GM19463 (cell line): ENCODE results near the gene GRK2.

ENCODE experiments used
- ATAC-seq: cut with Tn5 transposase; IDR thresholded peaks from one replicate; pipeline ENCODE4 v1.9.1; 2021; ENCODE audit warnings: mild to moderate bottlenecking, moderate library complexity; ENCODE audit not compliant: unreplicated experiment

GRK2 gene

DNA sequence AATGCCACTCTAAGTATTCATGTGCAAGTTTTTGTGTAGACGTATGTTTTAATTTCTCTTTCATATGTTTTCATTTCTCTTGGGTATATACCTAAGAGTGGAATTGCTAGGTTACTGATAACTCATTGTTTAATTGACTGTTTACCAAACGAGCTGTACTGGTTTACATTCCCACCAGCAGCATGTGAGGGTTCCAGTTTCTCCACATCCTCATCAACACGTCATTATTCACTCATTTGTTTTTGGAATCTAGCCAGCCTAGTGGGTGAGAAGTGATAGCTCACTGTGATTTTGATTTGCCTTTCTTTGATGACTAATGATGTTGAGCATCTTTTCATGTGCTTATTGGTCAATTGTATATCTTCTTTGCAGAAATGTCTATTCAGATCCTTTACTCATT, 26.8 kb downstream of the GRK2 start:
- ATAC-seq = no peak

DNA sequence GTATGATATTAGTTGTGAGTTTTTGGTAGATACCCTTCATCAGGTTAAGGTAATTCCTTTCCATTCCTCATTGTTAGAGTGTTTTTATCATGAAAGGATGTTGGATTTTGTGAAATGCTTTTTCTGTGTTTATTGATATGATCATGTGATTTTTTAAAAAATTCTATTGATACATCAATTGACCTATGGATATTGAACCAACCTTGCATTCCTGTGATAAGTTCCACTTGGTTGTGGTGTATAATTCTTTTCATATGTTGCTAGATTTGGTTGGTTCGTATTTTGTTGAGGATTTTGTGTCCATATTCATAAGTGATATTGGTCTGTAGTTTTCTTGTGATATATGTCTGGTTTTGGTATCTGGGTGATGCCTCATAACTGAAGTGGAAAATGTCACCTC, 29.6 kb downstream of the GRK2 start:
- no peak for ATAC-seq

DNA sequence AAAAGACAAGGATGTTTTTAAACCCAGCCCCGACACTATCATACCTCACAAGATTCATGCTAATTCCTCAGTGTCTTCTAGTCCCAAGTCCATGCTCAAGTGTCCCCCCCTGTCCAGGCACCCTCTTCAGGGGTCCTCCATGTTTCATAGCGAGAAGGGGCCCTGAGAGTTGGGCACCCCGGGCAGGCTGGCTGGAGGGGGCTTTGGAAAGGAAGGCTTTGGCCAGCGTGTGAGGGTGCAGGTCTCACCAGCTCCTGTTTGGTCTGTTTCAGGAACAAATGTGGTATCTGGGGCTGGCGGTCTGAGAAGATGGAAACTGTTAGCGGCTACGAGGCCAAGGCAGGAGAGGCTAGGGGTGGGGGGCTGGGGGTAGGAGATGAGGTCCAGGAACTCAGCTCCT, 32.5 kb downstream of the GRK2 start:
- no peak for ATAC-seq

DNA sequence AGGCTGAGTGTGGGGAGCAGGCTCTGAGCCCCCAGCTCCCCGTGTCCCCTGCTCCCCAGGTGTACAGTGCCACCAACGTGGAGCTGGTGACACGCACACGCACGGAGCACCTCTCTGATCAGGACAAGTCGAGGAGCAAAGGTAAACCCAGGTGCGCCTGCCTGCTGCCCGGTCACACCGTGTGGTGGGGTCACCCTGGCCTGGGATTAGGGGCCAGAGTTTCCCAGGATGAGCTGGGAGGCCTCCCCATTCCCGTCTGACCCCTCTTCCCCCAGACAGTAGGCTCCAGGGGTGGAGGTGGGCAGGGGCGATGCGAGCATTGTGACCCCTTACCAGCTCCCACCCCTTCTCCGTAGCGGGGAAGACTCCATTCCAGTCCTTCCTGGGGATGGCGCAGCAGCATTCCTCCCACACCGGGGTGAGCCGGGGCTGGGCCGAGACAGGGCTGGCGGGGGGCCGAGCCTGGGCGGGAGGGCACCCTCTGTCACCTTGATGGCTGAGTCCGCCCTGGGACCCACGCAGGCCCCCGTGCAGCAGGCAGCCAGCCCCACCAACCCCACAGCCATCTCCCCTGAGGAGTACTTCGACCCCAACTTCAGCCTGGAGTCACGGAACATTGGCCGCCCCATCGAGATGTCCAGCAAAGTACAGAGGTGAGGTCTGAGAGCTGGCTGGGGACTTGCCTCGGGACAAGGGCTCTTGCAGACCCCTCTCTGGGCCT, 33.4 kb downstream of the GRK2 start:
- no peak for ATAC-seq

DNA sequence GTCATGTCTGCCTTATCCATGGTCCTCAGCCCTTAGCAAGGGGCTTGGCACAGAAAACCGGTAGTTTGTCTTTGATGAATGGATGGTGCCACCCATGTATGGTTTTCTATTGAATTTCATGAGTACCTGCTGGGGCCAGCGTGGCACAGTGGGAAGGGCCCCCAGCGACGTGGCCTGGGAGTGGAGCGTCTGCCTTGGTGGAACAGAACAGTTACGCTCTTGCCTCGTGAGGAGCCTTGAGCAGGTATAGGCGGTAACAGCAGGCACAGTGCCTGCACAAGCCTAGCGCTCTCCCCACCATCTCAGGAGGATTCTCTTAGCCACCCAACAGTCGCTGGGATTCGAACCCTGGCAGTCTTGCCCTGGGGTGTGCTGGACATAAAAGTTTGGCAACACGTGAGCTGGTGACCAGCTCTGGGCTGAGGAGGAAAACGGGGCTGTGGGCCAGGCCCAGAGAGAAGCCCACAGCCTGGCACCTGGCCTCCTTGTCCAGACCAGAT, 34.0 kb downstream of the GRK2 start:
- no peak for ATAC-seq

DNA sequence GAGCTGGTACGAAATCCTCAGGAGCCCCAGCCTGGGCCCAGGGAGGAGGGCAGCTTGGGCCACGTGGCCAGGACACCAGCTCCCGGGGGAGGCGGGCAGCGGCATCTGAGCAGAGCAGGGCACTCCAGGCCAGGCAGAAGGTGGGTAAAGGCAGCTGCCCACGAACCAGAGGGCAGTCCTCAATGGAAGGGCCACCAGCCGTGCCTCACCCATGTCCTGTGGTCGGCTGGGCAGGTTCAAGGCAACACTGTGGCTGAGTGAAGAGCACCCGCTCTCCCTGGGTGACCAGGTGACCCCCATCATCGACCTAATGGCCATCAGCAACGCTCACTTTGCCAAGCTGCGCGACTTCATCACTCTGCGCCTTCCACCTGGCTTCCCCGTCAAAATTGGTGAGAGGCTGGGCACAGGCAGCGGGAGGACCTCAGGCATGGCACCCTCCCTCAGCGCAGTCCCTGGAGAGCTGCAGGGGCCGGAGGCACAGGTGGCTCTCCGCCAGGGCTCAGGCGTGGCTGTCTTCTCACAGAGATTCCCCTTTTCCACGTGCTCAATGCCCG, 34.6 kb downstream of the GRK2 start:
- ATAC-seq = no peak

DNA sequence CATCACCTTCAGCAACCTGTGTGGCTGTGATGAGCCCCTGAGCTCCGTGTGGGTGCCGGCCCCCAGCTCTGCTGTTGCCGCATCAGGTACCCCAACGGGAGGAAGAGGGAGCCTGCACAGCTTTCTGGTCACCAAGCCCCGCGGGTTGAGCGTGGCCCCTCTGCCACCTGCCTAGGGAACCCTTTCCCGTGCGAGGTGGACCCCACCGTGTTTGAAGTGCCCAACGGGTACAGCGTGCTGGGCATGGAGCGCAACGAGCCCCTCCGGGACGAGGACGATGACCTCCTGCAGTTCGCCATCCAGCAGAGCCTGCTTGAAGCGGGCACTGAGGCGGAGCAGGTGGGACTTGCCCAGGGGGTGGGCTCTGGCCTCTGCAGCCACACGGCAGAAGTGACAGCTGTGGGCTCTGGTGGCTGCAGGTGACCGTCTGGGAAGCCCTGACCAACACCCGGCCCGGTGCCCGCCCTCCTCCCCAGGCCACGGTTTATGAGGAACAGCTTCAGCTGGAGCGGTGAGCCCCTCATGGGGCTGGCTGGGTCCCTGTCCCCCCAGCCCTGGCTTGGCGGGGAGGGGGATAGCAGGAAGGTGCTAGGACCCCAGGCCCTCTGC, 35.1 kb downstream of the GRK2 start:
- ATAC-seq = no peak

DNA sequence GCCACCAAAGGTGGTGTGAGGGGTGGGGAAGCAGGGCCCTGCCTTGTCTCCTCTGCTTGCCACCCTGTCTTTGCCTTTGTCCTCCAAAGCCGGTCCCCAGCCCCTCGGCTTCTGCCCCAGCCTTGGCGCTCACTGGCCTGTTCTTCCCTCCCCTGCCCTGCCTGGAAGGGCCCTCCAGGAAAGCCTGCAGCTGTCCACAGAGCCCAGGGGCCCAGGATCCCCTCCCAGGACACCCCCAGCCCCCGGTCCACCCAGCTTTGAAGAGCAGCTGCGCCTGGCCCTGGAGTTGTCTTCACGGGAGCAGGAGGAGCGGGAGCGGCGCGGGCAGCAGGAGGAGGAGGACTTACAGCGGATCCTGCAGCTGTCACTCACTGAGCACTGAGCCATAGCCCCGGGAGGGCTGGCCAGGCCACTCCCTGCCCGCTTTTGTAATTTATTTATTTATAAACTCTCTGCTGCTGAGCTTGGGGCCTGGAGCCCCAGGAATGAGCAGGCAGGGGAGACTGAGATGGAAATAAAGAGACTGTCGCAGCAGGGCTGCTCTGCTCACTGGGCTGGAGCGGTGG, 35.8 kb downstream of the GRK2 start:
- no peak for ATAC-seq

DNA sequence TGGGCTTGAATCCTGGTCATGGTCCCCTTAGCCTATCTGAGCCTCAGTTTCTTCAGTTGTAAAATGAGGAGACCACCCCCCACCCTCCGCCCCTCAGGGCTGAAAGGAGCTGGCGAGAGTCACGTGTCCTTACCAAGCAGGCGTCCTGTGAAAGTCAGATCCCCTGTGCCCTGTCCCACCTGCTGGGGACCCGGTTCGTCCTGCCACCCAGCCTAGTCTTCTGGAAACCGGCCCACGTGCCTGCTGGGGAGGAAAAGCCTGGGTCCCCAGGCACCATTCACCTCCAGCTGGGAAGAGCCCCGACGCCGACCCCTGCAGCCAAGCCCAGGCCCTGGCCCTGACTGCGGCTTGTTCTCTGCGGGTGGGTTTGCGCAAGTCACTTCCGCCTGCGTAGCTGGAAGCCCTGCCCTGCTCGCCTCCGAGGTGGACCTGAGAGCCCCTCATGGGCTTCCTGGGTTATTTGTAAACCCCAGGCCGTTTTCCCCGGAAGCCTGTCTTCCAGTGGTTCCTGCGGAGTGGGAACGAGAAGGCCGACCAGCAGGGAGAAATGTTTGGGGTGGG, 36.4 kb downstream of the GRK2 start:
- ATAC-seq = no peak

DNA sequence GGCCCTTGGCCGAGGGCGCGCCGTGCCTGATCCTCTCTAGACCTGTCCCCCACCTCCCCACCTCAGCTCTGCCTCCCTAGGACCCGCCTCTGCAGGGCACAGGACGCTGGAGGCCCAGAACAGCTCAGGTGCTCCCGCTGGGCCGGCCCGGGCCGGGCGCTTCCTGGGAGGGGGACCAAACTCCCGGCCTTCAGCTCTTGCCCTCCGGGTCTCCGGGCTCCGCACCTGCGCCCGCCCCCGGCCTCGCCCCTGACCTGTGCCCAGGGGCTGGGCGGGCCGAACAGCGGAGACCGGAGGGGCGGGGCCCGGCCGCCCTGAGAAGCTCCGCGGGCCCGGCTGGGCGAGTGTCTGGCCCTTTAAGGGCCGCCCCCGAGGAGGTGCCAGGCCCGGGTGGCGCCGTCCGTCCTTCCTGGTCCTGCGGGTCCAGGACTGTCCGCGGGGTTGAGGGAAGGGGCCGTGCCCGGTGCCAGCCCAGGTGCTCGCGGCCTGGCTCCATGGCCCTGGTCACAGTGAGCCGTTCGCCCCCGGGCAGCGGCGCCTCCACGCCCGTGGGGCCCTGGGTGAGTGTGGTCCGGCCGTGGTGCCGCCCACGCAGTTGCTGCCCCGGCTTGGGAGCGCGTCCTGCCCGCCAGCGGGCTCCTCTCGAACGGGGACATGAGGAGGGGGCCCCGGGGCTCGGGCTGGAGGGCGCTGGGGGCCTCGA, 37.0 kb downstream of the GRK2 start, which contains the start of gene SSH3:
SSH3 (plus strand) TSS at position 399 of the 703 bp plus-strand sequence; CDS start at position 495, 96 bp downstream.
- ATAC-seq = no peak

DNA sequence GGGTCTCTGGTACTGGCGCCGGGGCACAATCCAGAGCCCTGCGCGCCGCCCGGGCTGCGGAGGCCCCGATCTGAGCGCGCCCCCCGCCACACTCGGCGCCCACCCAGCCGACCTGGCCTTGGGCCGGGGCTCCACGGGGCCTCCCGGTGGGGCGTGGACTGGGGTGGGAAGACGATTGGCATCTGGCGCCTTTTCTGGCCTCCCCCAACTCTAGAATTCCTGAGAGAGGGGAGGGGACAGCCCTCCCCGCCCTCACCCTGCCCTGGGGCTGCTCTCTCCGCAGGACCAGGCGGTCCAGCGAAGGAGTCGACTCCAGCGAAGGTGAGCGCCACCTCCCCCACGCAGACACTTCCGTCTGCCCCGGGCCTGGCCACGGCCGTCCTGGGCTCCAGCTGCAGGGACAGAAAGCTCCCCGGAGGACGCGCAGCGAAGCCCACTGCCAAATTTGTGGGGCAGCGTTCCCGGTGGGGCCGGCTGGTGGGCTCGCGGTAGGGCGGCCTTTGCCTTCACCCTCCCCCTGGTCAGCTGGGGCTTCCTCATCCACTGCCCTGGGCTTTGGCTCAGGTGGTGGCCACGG, 37.6 kb downstream of the GRK2 start:
- ATAC-seq = no peak

DNA sequence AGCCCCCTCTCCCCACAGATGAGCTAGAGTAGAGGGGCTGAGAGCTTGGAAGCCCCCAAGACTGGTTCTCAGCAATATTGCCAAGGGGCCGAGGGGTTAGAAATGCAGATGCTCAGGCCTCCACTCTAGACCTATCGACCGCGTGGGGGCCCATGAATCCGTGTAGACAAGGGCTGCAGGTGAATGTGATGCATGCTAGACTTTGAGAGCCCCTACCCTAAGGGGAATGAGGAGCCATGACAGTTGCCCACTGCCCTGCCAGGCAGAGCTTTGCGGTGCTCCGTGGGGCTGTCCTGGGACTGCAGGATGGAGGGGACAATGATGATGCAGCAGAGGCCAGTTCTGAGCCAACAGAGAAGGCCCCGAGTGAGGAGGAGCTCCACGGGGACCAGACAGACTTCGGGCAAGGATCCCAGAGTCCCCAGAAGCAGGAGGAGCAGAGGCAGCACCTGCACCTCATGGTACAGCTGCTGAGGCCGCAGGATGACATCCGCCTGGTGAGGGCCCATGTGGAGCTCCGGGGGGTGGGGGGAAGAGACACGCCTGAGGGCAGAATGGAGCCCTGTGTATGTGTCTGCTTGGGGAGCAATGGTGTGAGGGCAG, 38.3 kb downstream of the GRK2 start:
- no peak for ATAC-seq

DNA sequence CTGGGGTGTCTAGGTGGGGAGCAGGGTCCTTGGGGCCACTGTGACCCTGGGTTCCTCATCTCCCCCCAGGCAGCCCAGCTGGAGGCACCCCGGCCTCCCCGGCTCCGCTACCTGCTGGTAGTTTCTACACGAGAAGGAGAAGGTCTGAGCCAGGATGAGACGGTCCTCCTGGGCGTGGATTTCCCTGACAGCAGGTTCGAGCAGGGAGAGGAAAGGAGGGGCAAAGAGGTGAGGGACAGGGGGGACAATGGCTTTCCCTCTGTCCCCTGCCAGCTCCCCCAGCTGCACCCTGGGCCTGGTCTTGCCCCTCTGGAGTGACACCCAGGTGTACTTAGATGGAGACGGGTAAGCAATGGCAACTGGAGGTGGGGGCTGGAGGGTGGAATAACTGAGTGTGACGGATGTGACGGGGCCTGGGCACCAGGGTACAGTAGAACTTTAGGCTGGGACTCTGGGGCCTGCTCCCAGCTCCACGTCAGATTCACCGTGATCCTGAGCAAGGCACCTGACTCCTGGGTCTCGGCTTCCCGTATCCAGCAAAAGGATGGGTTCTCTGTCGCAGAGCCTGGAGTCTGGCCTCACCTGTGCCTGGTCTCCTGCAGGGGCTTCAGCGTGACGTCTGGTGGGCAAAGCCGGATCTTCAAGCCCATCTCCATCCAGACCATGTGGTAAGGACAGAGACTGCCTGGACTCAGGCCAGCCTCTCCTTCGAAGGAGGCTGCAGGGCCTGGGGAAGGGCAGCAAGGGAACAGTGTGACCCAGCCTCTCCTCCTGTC, 40.7 kb downstream of the GRK2 start:
- ATAC-seq = no peak

DNA sequence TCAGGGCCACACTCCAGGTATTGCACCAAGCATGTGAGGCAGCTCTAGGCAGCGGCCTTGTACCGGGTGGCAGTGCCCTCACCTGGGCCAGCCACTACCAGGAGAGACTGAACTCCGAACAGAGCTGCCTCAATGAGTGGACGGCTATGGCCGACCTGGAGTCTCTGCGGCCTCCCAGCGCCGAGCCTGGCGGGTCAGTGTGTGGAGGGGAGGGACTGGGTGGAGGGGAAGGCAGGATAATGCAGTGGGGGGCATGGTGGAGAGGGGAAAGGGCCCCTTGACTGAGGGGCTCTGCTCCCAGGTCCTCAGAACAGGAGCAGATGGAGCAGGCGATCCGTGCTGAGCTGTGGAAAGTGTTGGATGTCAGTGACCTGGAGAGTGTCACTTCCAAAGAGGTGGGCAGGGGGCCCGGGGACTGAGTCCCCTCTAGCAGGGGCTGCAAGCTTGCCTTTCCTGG, 41.3 kb downstream of the GRK2 start:
- ATAC-seq = no peak

DNA sequence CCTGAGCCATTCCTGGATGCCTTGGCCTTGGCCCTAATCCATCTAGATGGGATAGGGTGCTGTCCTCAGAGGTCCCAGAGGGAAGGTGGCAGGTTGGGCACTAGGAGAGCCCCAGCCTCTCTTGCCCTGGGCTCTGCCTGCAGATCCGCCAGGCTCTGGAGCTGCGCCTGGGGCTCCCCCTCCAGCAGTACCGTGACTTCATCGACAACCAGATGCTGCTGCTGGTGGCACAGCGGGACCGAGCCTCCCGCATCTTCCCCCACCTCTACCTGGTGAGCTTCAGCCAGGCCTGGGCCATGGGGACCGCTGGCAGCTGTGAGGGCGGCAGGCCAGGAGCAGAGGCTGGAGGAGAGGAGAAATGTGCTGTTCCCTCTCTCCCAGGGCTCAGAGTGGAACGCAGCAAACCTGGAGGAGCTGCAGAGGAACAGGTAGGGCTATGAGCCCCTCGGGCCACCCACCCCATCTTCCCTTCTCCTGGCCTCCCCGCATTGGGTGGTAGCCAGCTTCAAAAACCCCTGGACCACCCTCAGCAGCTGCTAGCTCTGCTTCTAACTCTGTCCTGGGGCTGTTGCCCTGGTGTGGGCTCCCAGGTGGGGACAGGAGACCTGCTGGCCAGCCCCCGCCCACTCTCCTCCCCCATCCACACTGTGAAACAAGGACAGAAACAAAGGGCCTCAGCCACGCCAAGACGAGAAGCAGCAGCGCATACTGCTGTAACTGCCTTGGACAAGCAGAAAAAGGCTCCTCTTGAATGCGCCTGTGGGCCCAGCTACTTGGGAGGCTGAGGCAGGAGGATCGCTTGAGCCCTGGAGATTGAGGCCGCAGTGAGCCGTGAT, 42.0 kb downstream of the GRK2 start:
- ATAC-seq = no peak

DNA sequence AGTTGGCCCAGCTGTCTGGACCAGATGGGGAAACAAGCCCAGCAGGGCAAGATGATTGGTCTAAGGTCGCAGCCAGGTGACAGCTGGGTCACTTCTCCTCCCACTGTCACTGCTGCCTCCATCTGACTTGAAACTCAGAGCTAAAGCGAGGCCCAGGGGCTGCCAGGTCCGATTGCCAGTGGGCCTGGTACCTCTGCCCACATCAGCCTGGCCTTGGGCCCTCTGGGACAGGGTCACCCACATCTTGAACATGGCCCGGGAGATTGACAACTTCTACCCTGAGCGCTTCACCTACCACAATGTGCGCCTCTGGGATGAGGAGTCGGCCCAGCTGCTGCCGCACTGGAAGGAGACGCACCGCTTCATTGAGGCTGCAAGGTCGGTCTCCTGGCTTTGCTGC, 42.9 kb downstream of the GRK2 start:
- no peak for ATAC-seq

DNA sequence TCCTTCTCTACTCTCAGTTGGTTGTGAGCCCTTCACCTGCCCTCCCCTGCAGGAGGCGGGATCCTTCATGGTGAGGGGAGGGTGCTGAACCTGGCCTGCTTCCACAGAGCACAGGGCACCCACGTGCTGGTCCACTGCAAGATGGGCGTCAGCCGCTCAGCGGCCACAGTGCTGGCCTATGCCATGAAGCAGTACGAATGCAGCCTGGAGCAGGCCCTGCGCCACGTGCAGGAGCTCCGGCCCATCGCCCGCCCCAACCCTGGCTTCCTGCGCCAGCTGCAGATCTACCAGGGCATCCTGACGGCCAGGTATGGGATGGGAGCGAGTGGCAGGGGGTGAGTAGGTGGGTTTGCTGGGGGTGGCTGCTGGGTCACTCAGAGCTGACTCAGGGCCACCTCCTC, 43.4 kb downstream of the GRK2 start:
- no peak for ATAC-seq

DNA sequence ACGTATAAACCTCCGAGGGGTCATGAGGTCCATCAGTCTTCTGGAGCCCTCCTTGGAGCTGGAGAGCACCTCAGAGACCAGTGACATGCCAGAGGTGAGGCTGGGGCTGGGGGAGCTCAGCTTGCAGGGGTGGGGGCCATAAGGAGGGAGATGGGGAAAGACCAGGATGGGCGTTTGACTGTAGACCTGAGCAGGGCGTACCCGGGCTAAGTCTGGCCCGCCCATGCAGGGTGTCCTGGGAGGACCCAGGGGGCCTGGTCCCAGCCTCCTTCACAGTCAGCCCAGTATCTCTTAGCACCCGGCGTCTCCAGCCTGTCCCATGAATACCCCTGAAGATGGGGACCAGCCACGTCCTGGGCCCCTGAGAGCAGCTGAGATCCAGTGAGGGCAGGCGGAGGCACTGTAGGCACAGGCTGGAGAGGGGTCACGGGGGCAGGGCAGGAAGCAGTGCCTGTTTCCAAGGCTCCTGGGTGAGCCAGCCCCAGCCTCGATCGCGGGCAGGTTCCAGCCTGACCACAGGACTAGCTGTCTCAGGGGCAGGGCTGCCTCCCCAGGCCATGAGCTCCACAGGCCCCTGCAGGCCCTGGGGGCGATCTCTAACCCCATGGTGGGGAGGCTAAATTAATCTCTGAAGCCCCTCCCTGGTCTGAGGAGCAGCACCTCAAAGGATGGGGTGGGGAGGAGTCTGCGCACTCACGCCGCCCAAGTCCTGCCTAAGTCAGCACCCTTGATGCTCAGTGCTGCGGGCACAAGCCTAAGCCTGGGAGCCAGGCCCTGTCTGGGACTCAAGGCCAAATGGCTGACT, 44.2 kb downstream of the GRK2 start:
- no peak for ATAC-seq
